Neural progenitor cell (in vitro differentiated cells): ENCODE measurements around the gene KIAA1549.

Experiments used
- EZH2 ChIP-seq: fragments of 200-600 bp; sonication (generic); IDR thresholded peaks from 2 replicates; pipeline ENCODE4 v1.6.1; 2017; ENCODE audit warnings: antibody characterized with exemption, mild to moderate bottlenecking, moderate library complexity
- TF ChIP-seq, protein P1 (sequence below): fragments of 200-600 bp; sonication (generic); IDR thresholded peaks from 2 replicates; pipeline ENCODE4 v1.5.1; 2017; ENCODE audit warnings: antibody characterized with exemption, mild to moderate bottlenecking

DNA sequence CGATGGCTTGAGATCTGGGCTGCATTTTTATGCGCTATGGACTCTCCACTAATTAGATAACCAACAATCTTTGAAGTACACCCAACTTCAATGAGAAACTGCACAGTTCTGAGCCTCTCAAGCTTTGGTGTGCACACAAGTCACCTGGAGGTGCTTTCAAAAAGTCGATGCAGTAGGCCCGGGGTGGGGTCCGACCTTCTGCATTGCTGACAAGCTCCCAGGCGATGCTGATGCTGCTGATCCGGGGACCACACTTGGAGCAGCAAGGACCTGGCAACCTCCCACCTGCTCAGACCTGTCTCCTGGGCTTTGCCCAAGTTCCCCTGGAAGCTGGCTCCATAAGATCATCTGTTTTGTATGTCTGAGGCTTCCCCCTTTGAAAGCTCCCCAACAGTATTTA lies 10.7 kb downstream of the KIAA1549 start:
- TF ChIP-seq, protein P1, sequence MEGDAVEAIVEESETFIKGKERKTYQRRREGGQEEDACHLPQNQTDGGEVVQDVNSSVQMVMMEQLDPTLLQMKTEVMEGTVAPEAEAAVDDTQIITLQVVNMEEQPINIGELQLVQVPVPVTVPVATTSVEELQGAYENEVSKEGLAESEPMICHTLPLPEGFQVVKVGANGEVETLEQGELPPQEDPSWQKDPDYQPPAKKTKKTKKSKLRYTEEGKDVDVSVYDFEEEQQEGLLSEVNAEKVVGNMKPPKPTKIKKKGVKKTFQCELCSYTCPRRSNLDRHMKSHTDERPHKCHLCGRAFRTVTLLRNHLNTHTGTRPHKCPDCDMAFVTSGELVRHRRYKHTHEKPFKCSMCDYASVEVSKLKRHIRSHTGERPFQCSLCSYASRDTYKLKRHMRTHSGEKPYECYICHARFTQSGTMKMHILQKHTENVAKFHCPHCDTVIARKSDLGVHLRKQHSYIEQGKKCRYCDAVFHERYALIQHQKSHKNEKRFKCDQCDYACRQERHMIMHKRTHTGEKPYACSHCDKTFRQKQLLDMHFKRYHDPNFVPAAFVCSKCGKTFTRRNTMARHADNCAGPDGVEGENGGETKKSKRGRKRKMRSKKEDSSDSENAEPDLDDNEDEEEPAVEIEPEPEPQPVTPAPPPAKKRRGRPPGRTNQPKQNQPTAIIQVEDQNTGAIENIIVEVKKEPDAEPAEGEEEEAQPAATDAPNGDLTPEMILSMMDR, result no peak
- TF ChIP-seq EZH2, result no peak
